ENCODE results near the gene MAP2K4. TPM values are rescaled to one million over a fixed set of nuclear protein-coding genes. Genes with fewer than 3 reads are reported as not detected.

MAP2K4 gene
- total and polyA plus RNA-seq, 4 donors = 10.7 to 63.6 (median 20.3) TPM

GRCh38 chr17:12048843-12049473 lies 28.3 kb downstream of the MAP2K4 start:
- TF ChIP-seq CTCF (IDR thresholded peaks at IDR 0.05; ENCODE audit: control extremely low read depth, extremely low read depth) = no peak
- no peak overlapping the region for H3K4me3 ChIP-seq
- H3K9me3 ChIP-seq (ENCODE audit: control insufficient read depth in 4 of 4, insufficient read depth in 3 of 4, low read length in 3 of 4) = no peaks in the 10 kb centered on the region
- no peak for DNase-seq
- H3K27me3 ChIP-seq (ENCODE audit: control insufficient read depth in 3 of 3, insufficient read depth in 3 of 3, low read length in 2 of 3) = no peaks in the 10 kb centered on the region
- no peak overlapping the region for H3K9ac ChIP-seq (ENCODE audit: insufficient read depth in 1 of 2, low read length in 2 of 2)
- 74 to 84% methylated on average over 7 of the region's 7 CpGs for WGBS, 2 donors
- no peak for ATAC-seq (ENCODE audit: insufficient read depth, low FRiP score)
- H3K27ac ChIP-seq (ENCODE audit: low read depth in 1 of 2, low read length in 1 of 2) = no peak overlapping the region
- no peaks in the 10 kb centered on the region for H3K36me3 ChIP-seq (ENCODE audit: control insufficient read depth in 4 of 4, insufficient read depth in 4 of 4, low read length in 4 of 4)
- peaks cover 0 to 35% (median 3%) of the 10 kb centered on the region in 5 donors for H3K4me1 ChIP-seq (ENCODE audit: control insufficient read depth in 5 of 5, insufficient read depth in 5 of 5, low read length in 5 of 5)

- WGBS, 2 donors = 85 to 96% methylated on average over 1 of the region's 1 CpG
Measured at GRCh38 chr17:12050646-12051225, 30.1 kb downstream of the MAP2K4 start.

GRCh38 chr17:12053552-12053951 lies 32.9 kb downstream of the MAP2K4 start:
- H3K27ac ChIP-seq (ENCODE audit: low read depth in 1 of 2, low read length in 1 of 2) = no peak overlapping the region
- H3K9me3 ChIP-seq (ENCODE audit: control insufficient read depth in 4 of 4, insufficient read depth in 3 of 4, low read length in 3 of 4) = no peaks in the 10 kb centered on the region
- peaks cover 0 to 18% (median 0%) of the 10 kb centered on the region in 5 donors for H3K4me1 ChIP-seq (ENCODE audit: control insufficient read depth in 5 of 5, insufficient read depth in 5 of 5, low read length in 5 of 5)
- no peak overlapping the region for H3K9ac ChIP-seq (ENCODE audit: insufficient read depth in 1 of 2, low read length in 2 of 2)
- DNase-seq (no peak), ATAC-seq (ENCODE audit: insufficient read depth, low FRiP score) (no peak)
- no peaks in the 10 kb centered on the region for H3K27me3 ChIP-seq (ENCODE audit: control insufficient read depth in 3 of 3, insufficient read depth in 3 of 3, low read length in 2 of 3)
- H3K4me3 ChIP-seq = no peak overlapping the region
- TF ChIP-seq CTCF (IDR thresholded peaks at IDR 0.05; ENCODE audit: control extremely low read depth, extremely low read depth) = no peak
- WGBS, 2 donors = 43 to 54% methylated on average over 3 of the region's 3 CpGs
- peaks cover 0 to 3% (median 0%) of the 10 kb centered on the region in 4 donors for H3K36me3 ChIP-seq (ENCODE audit: control insufficient read depth in 4 of 4, insufficient read depth in 4 of 4, low read length in 4 of 4)

More at GRCh38 chr17:12050646-12051225, 30.1 kb downstream of the MAP2K4 start:
- H3K9me3 ChIP-seq (ENCODE audit: control insufficient read depth in 4 of 4, insufficient read depth in 3 of 4, low read length in 3 of 4) = no peaks in the 10 kb centered on the region
- H3K4me1 ChIP-seq (ENCODE audit: control insufficient read depth in 5 of 5, insufficient read depth in 5 of 5, low read length in 5 of 5) = peaks cover 0 to 34% (median 1%) of the 10 kb centered on the region in 5 donors
- no peak overlapping the region for H3K9ac ChIP-seq (ENCODE audit: insufficient read depth in 1 of 2, low read length in 2 of 2)
- DNase-seq (no peak), ATAC-seq (ENCODE audit: insufficient read depth, low FRiP score) (no peak)
- no peak overlapping the region for H3K27ac ChIP-seq (ENCODE audit: low read depth in 1 of 2, low read length in 1 of 2)
- peaks cover 0 to 3% (median 0%) of the 10 kb centered on the region in 4 donors for H3K36me3 ChIP-seq (ENCODE audit: control insufficient read depth in 4 of 4, insufficient read depth in 4 of 4, low read length in 4 of 4)
- no peak overlapping the region for H3K4me3 ChIP-seq
- no peak for TF ChIP-seq CTCF (IDR thresholded peaks at IDR 0.05; ENCODE audit: control extremely low read depth, extremely low read depth)
- H3K27me3 ChIP-seq (ENCODE audit: control insufficient read depth in 3 of 3, insufficient read depth in 3 of 3, low read length in 2 of 3) = no peaks in the 10 kb centered on the region
